SK-MEL-5 (cell line): ENCODE data around the gene AHDC1. TPM values are rescaled to one million over a fixed set of nuclear protein-coding genes. Genes with fewer than 3 reads are reported as not detected.
"Not testable (repeated sequence)": the region's sequence is repeated elsewhere in the genome, so short reads cannot be mapped to it uniquely, and the experiment has no call there.

Experiments used
- DNase-seq: peaks from one replicate; pipeline ENCODE4 v3.0.0-alpha.2; 2016; ENCODE audit warnings: low read depth, low spot score
- in situ Hi-C: cut with HindIII; loops from 2 replicates; pipeline ENCODE4 v1.10.0; 2016; ENCODE audit warnings: low sequenced_read_pairs, high pct_unique_total_duplicates, low pct_unique_long_range_greater_than_20kb
- total RNA-seq: library from RNA; depleted of rRNA; stranded (reverse); fragments of >200 nt; shearing (Covaris generic); gene quantifications from 2 replicates; pipeline ENCODE4 v1.2.3, GENCODE V29; 2014

AHDC1 gene
- total RNA-seq, 1 experiment from 2014 or later = 4.4 TPM

GRCh38 chr1:27634985-27635367 is 31.0 kb upstream of the AHDC1 start, which contains the start of gene FGR:
FGR (minus strand) TSS chr1:27635185; CDS start chr1:27623916, 11,269 bp downstream.
- in situ Hi-C loops = no loop called here
- no peak for DNase-seq

- in situ Hi-C loops = no loop called here
- no peak for DNase-seq
Observed at GRCh38 chr1:27634177-27634984, 30.4 kb upstream of the AHDC1 start.

- DNase-seq = no peak
- in situ Hi-C loops = no loop called here
Observed at GRCh38 chr1:27633640-27634176, 29.8 kb upstream of the AHDC1 start.

- DNase-seq = no peak
- in situ Hi-C loops = no loop called here
Observed at GRCh38 chr1:27633298-27633610, 29.3 kb upstream of the AHDC1 start.

GRCh38 chr1:27632387-27633297 is 28.7 kb upstream of the AHDC1 start:
- in situ Hi-C loops = no loop called here
- DNase-seq = no peak

- in situ Hi-C loops = no loop called here
- no peak for DNase-seq
Observed at GRCh38 chr1:27630859-27631491, 27.0 kb upstream of the AHDC1 start.

- in situ Hi-C loops = no loop called here
- DNase-seq = no peak
Observed at GRCh38 chr1:27628712-27629111, 24.8 kb upstream of the AHDC1 start.

GRCh38 chr1:27627733-27628132 is 23.8 kb upstream of the AHDC1 start:
- DNase-seq, in situ Hi-C loops: not testable (repeated sequence)

- no peak for DNase-seq
- in situ Hi-C loops = no loop called here
Observed at GRCh38 chr1:27627061-27627460, 23.1 kb upstream of the AHDC1 start.

- in situ Hi-C loops = no loop called here
- DNase-seq = no peak
Observed at GRCh38 chr1:27626031-27626935, 22.3 kb upstream of the AHDC1 start.

GRCh38 chr1:27624467-27625178 is 20.7 kb upstream of the AHDC1 start:
- no peak for DNase-seq
- in situ Hi-C loops = no loop called here

- in situ Hi-C loops = no loop called here
- no peak for DNase-seq
Observed at GRCh38 chr1:27623327-27624212, 19.6 kb upstream of the AHDC1 start.

- in situ Hi-C loops = no loop called here
- no peak for DNase-seq
Observed at GRCh38 chr1:27622828-27623227, 18.9 kb upstream of the AHDC1 start.

GRCh38 chr1:27621051-27621920 is 17.3 kb upstream of the AHDC1 start:
- DNase-seq = no peak
- in situ Hi-C loops = no loop called here
